GM21786 (cell line): ENCODE measurements around the gene HCRT.
"Not testable (repeated sequence)": the region's sequence is repeated elsewhere in the genome, so short reads cannot be mapped to it uniquely, and the experiment has no call there.

Experiments used
- ATAC-seq: cut with Tn5 transposase; IDR thresholded peaks from one replicate; pipeline ENCODE4 v1.9.1; 2021; ENCODE audit not compliant: unreplicated experiment

HCRT gene

GRCh38 chr17:42141382-42141781 lies 43.9 kb downstream of the HCRT start:
- ATAC-seq: no peak

- ATAC-seq: not testable (repeated sequence)
These were observed 44.6 kb downstream of the HCRT start for GRCh38 chr17:42140690-42141089.

- no peak for ATAC-seq
These were observed 46.3 kb downstream of the HCRT start for GRCh38 chr17:42138749-42139492.

GRCh38 chr17:42136654-42137051 lies 48.6 kb downstream of the HCRT start:
- ATAC-seq: no peak

DNA sequence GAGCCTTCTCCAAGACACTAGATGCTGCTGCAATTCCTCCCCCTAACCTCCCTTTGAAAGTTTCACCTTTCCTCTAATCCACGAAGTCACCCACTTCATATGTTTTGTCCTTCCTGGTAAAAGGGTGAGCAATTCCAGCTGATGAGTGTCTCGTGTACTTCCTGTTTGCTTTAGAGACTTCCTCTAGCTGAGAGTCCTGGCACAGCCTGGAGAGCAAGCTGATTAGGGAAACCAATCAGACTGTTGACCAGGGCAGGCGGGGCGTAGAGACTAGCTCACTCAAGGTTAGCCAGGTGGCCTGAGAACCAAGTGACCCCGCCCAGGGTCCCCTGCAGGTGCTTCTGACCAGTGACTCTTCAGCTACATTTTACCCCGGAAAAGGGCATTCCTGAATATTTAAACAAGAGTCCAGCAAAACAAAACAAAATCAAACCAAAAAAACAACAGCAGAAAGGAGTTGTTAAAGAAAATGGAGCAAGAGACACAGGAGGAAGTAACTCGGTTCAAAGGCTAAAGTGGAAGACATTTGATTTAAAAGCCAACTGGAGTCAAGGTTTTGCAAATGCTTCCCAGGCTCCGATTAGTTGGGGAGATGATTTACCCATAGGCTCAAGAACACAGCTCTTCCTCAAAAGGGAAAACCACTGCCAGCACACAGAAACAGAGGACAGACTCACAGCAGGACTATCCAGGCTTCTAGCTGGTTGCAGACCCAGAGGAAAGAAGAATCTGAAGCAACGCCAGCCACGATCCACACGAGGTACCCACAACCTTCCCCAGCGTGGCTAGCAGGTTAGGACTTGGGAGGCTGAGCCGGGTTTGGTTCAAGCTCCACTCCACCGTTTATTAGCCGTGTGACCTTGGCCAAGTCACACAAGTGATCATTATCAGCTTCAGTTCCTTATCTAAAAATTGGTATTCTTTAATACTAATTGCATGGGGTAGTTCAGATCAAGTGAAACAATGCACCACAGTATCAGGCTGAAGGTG lies 49.3 kb downstream of the HCRT start:
- no peak for ATAC-seq

GRCh38 chr17:42135151-42135550 lies 50.1 kb downstream of the HCRT start:
- no peak for ATAC-seq
